HepG2 (cell line): ENCODE results near the gene CHN2. TPM values are rescaled to one million over a fixed set of nuclear protein-coding genes. Genes with fewer than 3 reads are reported as not detected.

Source experiments
- ATAC-seq: fragments of 200-7000 bp; cut with Tn5 transposase; 3 replicates; pipeline ENCODE4 v1.9.1; 2020; ENCODE audit warnings: mild to moderate bottlenecking, moderate library complexity
- BruUV-seq: library from RNA; stranded (reverse); fragments of 400-500 nt; replicated peaks from 2 replicates; lab custom pipeline; 2021; lab: Mats Ljungman, UMichigan
- CTCF ChIA-PET: fragments of 300-600 bp; formaldehyde crosslinking; extraction: SDS; loops from one replicate; lab custom pipeline; 2021; ENCODE audit warnings: low total read pairs, inconsistent platforms, low intra/inter-chr PET ratio; lab: Yijun Ruan, JAX
- POLR2A ChIA-PET: fragments of 350-600 bp; sonication (Branson Sonifier 250); formaldehyde crosslinking; loops from one replicate; lab custom pipeline; 2020; ENCODE audit warnings: antibody characterized with exemption, inconsistent platforms; lab: Yijun Ruan, JAX
- DNase-seq: peaks from one replicate; pipeline ENCODE4 v3.0.0-alpha.2; 2015; ENCODE audit warnings: low spot score
- FAIRE-seq: peaks from 3 replicates; lab custom pipeline; 2011; peaks lifted over from hg19 to GRCh38; lab: Jason Lieb, UNC
- H2AFZ ChIP-seq: one replicate; pipeline ENCODE4 v1.6.1; 2011; ENCODE audit warnings: low read length, inconsistent platforms
- H3K27ac ChIP-seq: fragments of 300-600 bp; 3 replicates; pipeline ENCODE4 v1.8.0; 2011; ENCODE audit warnings: mixed run types, mild to moderate bottlenecking, mixed read lengths, low read length, inconsistent platforms; ENCODE audit not compliant: insufficient read depth; ENCODE audit errors: extremely low read length
- H3K27me3 ChIP-seq, 2 experiments: fragments of 200-600 bp in 1 of 2; 2 replicates in 1 of 2; 3 replicates in 1 of 2; pipeline versions ENCODE4 v1.6.0 to v1.8.0; 2011; ENCODE audit warnings: low read length in 2 of 2, mild to moderate bottlenecking in 2 of 2, moderate library complexity in 2 of 2, inconsistent platforms in 1 of 2; ENCODE audit not compliant: insufficient read depth in 2 of 2, control insufficient read depth in 1 of 2
- H3K36me3 ChIP-seq, 2 experiments: fragments of 200-600 bp in 1 of 2; replicated peaks in 1 of 2; 2 replicates in 1 of 2; 3 replicates in 1 of 2; pipeline versions ENCODE4 v1.5.1 to v1.8.0; 2011; ENCODE audit warnings: low read length in 2 of 2, inconsistent platforms in 1 of 2; ENCODE audit not compliant: insufficient read depth in 2 of 2, control insufficient read depth in 1 of 2
- H3K4me1 ChIP-seq: 2 replicates; pipeline ENCODE4 v1.5.1; 2012; ENCODE audit warnings: low read length, inconsistent platforms; ENCODE audit not compliant: insufficient read depth
- H3K4me2 ChIP-seq: 2 replicates; pipeline ENCODE4 v1.6.0; 2011; ENCODE audit warnings: low read depth, low read length, inconsistent platforms
- H3K4me3 ChIP-seq, 3 experiments: fragments of 200-600 bp in 1 of 3; sonication (generic), shearing (Covaris generic) in 1 of 3; replicated peaks in 1 of 3; 2 replicates each; pipeline ENCODE4 v1.5.1; 2011 to 2016; ENCODE audit warnings: low read length in 3 of 3, inconsistent platforms in 2 of 3, low read depth in 2 of 3, mild to moderate bottlenecking in 2 of 3, control low read depth in 1 of 3, mixed read lengths in 1 of 3; ENCODE audit not compliant: insufficient read depth in 1 of 3
- H3K79me2 ChIP-seq: one replicate; pipeline ENCODE4 v1.6.1; 2011; ENCODE audit warnings: low read length, inconsistent platforms; ENCODE audit not compliant: insufficient read depth
- H3K9ac ChIP-seq: 2 replicates; pipeline ENCODE4 v1.6.0; 2011; ENCODE audit warnings: mild to moderate bottlenecking, low read depth, low read length, inconsistent platforms; ENCODE audit not compliant: insufficient read depth
- H3K9me3 ChIP-seq: 2 replicates; pipeline ENCODE4 v1.5.1; 2012; ENCODE audit warnings: mild to moderate bottlenecking, low read length
- H4K20me1 ChIP-seq: 2 replicates; pipeline ENCODE4 v1.6.0; 2011; ENCODE audit warnings: inconsistent platforms, mild to moderate bottlenecking, low read length, moderate library complexity; ENCODE audit not compliant: insufficient read depth
- ATRX ChIP-seq: sonication (generic); formaldehyde crosslinking; IDR thresholded peaks from 2 replicates; pipeline ENCODE4 v1.4.0; 2020; ENCODE audit warnings: missing genetic modification reagents, borderline replicate concordance
- CBFB ChIP-seq: sonication (generic); formaldehyde crosslinking; IDR thresholded peaks from 2 replicates; pipeline ENCODE4 v1.4.0; 2020; ENCODE audit warnings: missing genetic modification reagents
- CHD4 ChIP-seq: fragments of 200-600 bp; sonication (generic); IDR thresholded peaks from 2 replicates; pipeline ENCODE4 v1.7.0; 2017; ENCODE audit warnings: mild to moderate bottlenecking, low read length, borderline replicate concordance
- CREM ChIP-seq, 2 experiments: sonication (generic) in 1 of 2; formaldehyde crosslinking in 1 of 2; IDR thresholded peaks; 2 replicates each; pipeline versions ENCODE4 v1.4.0 to v1.6.1; 2016 to 2020; ENCODE audit warnings: antibody characterized with exemption in 1 of 2, mild to moderate bottlenecking in 1 of 2, missing genetic modification reagents in 1 of 2
- GRHL1 ChIP-seq: sonication (generic); formaldehyde crosslinking; conservative IDR thresholded peaks from 2 replicates; pipeline ENCODE4 v1.8.0; 2022; ENCODE audit warnings: missing genetic modification reagents
- GZF1 ChIP-seq: sonication (generic); formaldehyde crosslinking; IDR thresholded peaks from 2 replicates; pipeline ENCODE4 v1.5.1; 2020; ENCODE audit warnings: mild to moderate bottlenecking, missing genetic modification reagents
- HNF4G ChIP-seq, 2 experiments: sonication (generic) in 1 of 2; formaldehyde crosslinking in 1 of 2; IDR thresholded peaks; 2 replicates each; pipeline versions ENCODE4 v1.4.0 to v1.6.1; 2011 to 2020; ENCODE audit warnings: borderline replicate concordance in 2 of 2, low read depth in 2 of 2, mild to moderate bottlenecking in 2 of 2, low read length in 1 of 2, missing genetic modification reagents in 1 of 2, moderate library complexity in 1 of 2
- HNRNPL ChIP-seq: fragments of 200-400 bp; formaldehyde crosslinking; IDR thresholded peaks from 2 replicates; pipeline ENCODE4 v1.6.1; 2017; ENCODE audit warnings: mild to moderate bottlenecking, low read depth, low read length
- IKZF1 ChIP-seq: fragments of 450-650 bp; IDR thresholded peaks from 2 replicates; pipeline ENCODE4 v1.7.1; 2016
- NFE2L2 ChIP-seq: fragments of 150-350 bp; IDR thresholded peaks from 2 replicates; pipeline ENCODE4 v1.6.1; 2014; ENCODE audit warnings: low read length
- RFXANK ChIP-seq: IDR thresholded peaks from 2 replicates; pipeline ENCODE4 v1.6.1; 2016
- SAP130 ChIP-seq: IDR thresholded peaks from 2 replicates; pipeline ENCODE4 v1.6.1; 2016; ENCODE audit warnings: low read depth
- TBP ChIP-seq: sonication (generic); formaldehyde crosslinking; IDR thresholded peaks from 2 replicates; pipeline ENCODE4 v1.5.0; 2020; ENCODE audit warnings: missing genetic modification reagents
- ZNF205 ChIP-seq: IDR thresholded peaks from 2 replicates; pipeline ENCODE4 v1.6.1; 2018; ENCODE audit warnings: missing biosample characterization, missing genetic modification reagents
- ZNF350 ChIP-seq: sonication (generic); formaldehyde crosslinking; IDR thresholded peaks from 2 replicates; pipeline ENCODE4 v1.4.0; 2020; ENCODE audit warnings: mild to moderate bottlenecking, low read depth, missing genetic modification reagents, borderline replicate concordance
- ZNF546 ChIP-seq: sonication (generic); formaldehyde crosslinking; conservative IDR thresholded peaks from 2 replicates; pipeline ENCODE4 v1.8.1; 2023; ENCODE audit warnings: mild to moderate bottlenecking, missing genetic modification reagents
- ZNF589 ChIP-seq: sonication (generic); formaldehyde crosslinking; conservative IDR thresholded peaks from 2 replicates; pipeline ENCODE4 v1.8.0; 2022; ENCODE audit warnings: mild to moderate bottlenecking, moderate library complexity, missing genetic modification reagents
- ZNF605 ChIP-seq: sonication (generic); formaldehyde crosslinking; IDR thresholded peaks from 2 replicates; pipeline ENCODE4 v1.8.0; 2022; ENCODE audit warnings: mild to moderate bottlenecking, missing genetic modification reagents
- ZNF619 ChIP-seq: sonication (generic); formaldehyde crosslinking; IDR thresholded peaks from 2 replicates; pipeline ENCODE4 v1.4.0; 2020; ENCODE audit warnings: mild to moderate bottlenecking, missing genetic modification reagents
- ZNF710 ChIP-seq: sonication (generic); formaldehyde crosslinking; IDR thresholded peaks from 2 replicates; pipeline ENCODE4 v1.5.0; 2020; ENCODE audit warnings: mild to moderate bottlenecking, missing genetic modification reagents, borderline replicate concordance
- ZSCAN29 ChIP-seq: sonication (generic); formaldehyde crosslinking; conservative IDR thresholded peaks from 2 replicates; pipeline ENCODE4 v1.4.0; 2020; ENCODE audit warnings: mild to moderate bottlenecking, missing genetic modification reagents
- WGBS: methylation state at CpG from one replicate; pipeline ENCODE4 v1.1.6; 2017; ENCODE audit warnings: low lambda C conversion rate; 5-methylcytosine and 5-hydroxymethylcytosine counted together
- in situ Hi-C: cut with HindIII; loops from 2 replicates; pipeline ENCODE4 v1.10.0; 2017; ENCODE audit warnings: low pct_unique_long_range_greater_than_20kb; ENCODE audit not compliant: extremely low pct_ligation_motif_present
- intact Hi-C: fragments of 100-400 bp; cut with micrococcal nuclease; formaldehyde crosslinking; loops from one replicate; pipeline ENCODE4 v1.10.0; 2022; ENCODE audit not compliant: unreplicated experiment
- polyA plus RNA-seq, 8 experiments: library from polyadenylated mRNA; depleted of rRNA in 3 of 8; stranded (reverse) in 7 of 8; unstranded in 1 of 8; fragments of >200 nt; fragmentation: Illumina TruSeq in 4 of 8; extraction: Trizol in 4 of 8; gene quantifications; 2 replicates each; pipeline versions ENCODE4 v1.2.1 to v1.2.3, GENCODE V29; 2011 to 2016; ENCODE audit warnings: low read depth in 4 of 8, missing spikeins in 1 of 8, mixed read lengths in 1 of 8; ENCODE audit not compliant: insufficient read depth in 1 of 8
- total RNA-seq, 5 experiments: library from RNA; depleted of rRNA; stranded (reverse); fragments of >200 nt; fragmentation: Illumina TruSeq; extraction: Trizol; gene quantifications; 2 replicates each; pipeline ENCODE4 v1.2.3, GENCODE V29; 2016; ENCODE audit warnings: low read depth in 1 of 5

Gene CHN2
- total and polyA plus RNA-seq, 2 of the 13 experiments (the other 11 are each of a cell fraction or from before 2014, with no cell fraction given): 23.5 to 30.5 TPM

GRCh38 chr7:29291723-29292618 is 97.4 kb downstream of the CHN2 start:
- ChIA-PET CTCF (no interaction called here), POLR2A (interaction anchor here (0.8 to 1.3 kb wide), 6 partner anchors 9 to 128 kb away, joined by 3 to 14 read pairs (median 4); no protein-coding TSS in a partner anchor)
- Histone ChIP-seq H3K9ac (peak overlapping the region; percentile 61), H3K9me3 (no peaks in the 10 kb centered on the region), H4K20me1 (no peaks in the 10 kb centered on the region), H3K4me2 (peak overlapping the region; percentile 79), H3K27ac (peak overlapping the region; percentile 84), H3K27me3 (no peaks in the 10 kb centered on the region), H3K79me2 (peaks cover 53% of the 10 kb centered on the region), H3K4me3 (peak overlapping the region in 2 of 3 experiments; percentile 34 to 55; a peak in 2 of 6 replicates), H3K36me3 (peaks cover 2 to 6% of the 10 kb centered on the region in 2 experiments; a peak in 1 of 5 replicates), H2AFZ (no peak overlapping the region), H3K4me1 (peaks cover 98% of the 10 kb centered on the region)
- WGBS: 7% methylated on average over 9 of the region's 9 CpGs
- intact Hi-C loops: loop anchor here (5.0 kb wide), 3 partner anchors 45 to 100 kb away; partner anchors contain the start of gene CHN2
- in situ Hi-C loops: no loop called here
- peak; percentile 88 for ATAC-seq
- peak; percentile 88 for FAIRE-seq
- peak; percentile 85 for DNase-seq
- BruUV-seq: no TSS peak
- no peak for TF ChIP-seq ZNF619 (CRISPR knock-in tag)
- peak; percentile 72 for TF ChIP-seq CREM (IDR thresholded peaks at IDR 0.05)
- TF ChIP-seq CREM (CRISPR knock-in tag; IDR thresholded peaks at IDR 0.05): no peak
- no peak for TF ChIP-seq TBP
- TF ChIP-seq CBFB (CRISPR knock-in tag): no peak
- TF ChIP-seq SAP130 (CRISPR knock-in tag): peak; percentile 39; the same call in 1 of the 2 replicates
- TF ChIP-seq ZNF605 (CRISPR knock-in tag): no peak
- TF ChIP-seq ZNF205 (CRISPR knock-in tag): peak; percentile 57; the same call in 1 of the 2 replicates
- TF ChIP-seq GRHL1: no peak
- TF ChIP-seq RFXANK (CRISPR knock-in tag): no peak
- TF ChIP-seq ZSCAN29: no peak
- TF ChIP-seq CHD4: peak; percentile 86; the same call in 1 of the 2 replicates
- TF ChIP-seq IKZF1: no peak
- TF ChIP-seq HNF4G (IDR thresholded peaks at IDR 0.05; ENCODE audit: borderline replicate concordance, low read depth, low read length): peak; percentile 77
- TF ChIP-seq HNF4G (CRISPR knock-in tag; IDR thresholded peaks at IDR 0.05; ENCODE audit: borderline replicate concordance, low read depth): 0 out of 2 replicates have a peak, but pooled peaks have one; percentile 12
- TF ChIP-seq ZNF589 (CRISPR knock-in tag): no peak
- no peak for TF ChIP-seq ATRX
- no peak for TF ChIP-seq ZNF546 (CRISPR knock-in tag)
- TF ChIP-seq ZNF350 (CRISPR knock-in tag): no peak
- TF ChIP-seq NFE2L2: no peak
- TF ChIP-seq GZF1: no peak
- no peak for TF ChIP-seq ZNF710
- no peak for TF ChIP-seq HNRNPL
